GM12873 (cell line): ENCODE measurements around the gene PHRF1.

Experiments used
- TF ChIP-seq, protein P1 (sequence below): IDR thresholded peaks from 2 replicates; pipeline ENCODE4 v1.5.1; 2012; ENCODE audit warnings: low read depth, mild to moderate bottlenecking, moderate library complexity, low read length, control low read depth; ENCODE audit not compliant: insufficient read depth; ENCODE audit errors: missing control alignments

The PHRF1 gene

GRCh38 chr11:639332-639955, 63.2 kb downstream of the PHRF1 start:
- TF ChIP-seq, protein P1, sequence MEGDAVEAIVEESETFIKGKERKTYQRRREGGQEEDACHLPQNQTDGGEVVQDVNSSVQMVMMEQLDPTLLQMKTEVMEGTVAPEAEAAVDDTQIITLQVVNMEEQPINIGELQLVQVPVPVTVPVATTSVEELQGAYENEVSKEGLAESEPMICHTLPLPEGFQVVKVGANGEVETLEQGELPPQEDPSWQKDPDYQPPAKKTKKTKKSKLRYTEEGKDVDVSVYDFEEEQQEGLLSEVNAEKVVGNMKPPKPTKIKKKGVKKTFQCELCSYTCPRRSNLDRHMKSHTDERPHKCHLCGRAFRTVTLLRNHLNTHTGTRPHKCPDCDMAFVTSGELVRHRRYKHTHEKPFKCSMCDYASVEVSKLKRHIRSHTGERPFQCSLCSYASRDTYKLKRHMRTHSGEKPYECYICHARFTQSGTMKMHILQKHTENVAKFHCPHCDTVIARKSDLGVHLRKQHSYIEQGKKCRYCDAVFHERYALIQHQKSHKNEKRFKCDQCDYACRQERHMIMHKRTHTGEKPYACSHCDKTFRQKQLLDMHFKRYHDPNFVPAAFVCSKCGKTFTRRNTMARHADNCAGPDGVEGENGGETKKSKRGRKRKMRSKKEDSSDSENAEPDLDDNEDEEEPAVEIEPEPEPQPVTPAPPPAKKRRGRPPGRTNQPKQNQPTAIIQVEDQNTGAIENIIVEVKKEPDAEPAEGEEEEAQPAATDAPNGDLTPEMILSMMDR: no peak

- TF ChIP-seq, protein P1: no peak
Measured at GRCh38 chr11:640021-640706, 63.9 kb downstream of the PHRF1 start.

- TF ChIP-seq, protein P1: no peak
Measured at GRCh38 chr11:641806-642370, 65.6 kb downstream of the PHRF1 start.

DNA sequence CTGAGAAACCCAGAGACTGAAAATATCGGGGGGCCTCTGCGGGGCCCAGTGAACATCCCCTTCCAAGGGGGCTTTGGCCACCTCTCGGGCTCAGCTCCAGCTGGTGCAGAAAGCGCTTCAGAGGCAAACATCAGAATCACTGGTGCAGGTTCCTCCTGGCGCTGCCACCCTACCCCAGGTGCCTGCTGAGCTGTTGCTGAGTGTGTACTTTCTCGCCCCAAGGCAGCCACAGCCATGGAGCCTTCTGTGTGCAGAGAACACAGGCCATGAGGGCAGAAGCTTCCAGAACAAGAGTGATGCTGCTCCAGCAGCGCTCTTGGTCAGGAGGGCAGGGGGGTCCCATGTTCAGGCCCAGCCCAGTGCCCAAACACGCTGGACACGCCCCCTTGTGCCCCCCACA, 67.1 kb downstream of the PHRF1 start:
- TF ChIP-seq, protein P1: no peak

- TF ChIP-seq, protein P1: no peak
Measured at GRCh38 chr11:643849-644738, 67.8 kb downstream of the PHRF1 start.

GRCh38 chr11:645536-645935, 69.3 kb downstream of the PHRF1 start:
- TF ChIP-seq, protein P1: no peak

DNA sequence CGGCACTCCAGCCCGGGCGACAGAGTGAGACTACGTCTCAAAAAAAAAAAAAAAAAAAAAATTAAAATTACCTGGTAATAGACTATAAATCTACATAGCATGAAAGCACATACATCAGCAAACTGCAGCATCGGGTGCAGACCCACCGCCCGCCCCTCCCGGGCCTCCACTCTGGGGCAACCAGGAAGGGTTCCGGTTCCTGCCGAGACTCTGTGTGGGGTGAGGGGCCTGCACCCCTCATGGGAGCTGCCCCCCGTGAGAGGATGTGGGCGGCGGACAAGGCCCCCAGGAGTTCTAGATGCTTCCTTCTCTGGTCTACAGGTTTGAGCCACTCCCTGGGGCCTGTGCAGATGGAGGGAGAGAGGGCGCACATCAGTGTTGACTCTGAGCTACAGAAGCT, 69.9 kb downstream of the PHRF1 start:
- TF ChIP-seq, protein P1: no peak
